ENCODE results near the gene CMSS1.

CMSS1 gene

GRCh38 chr3:100040451-100041225 is 223.0 kb downstream of the CMSS1 start:
- no peak overlapping the region for H3K4me2 ChIP-seq (ENCODE audit: low read depth, low read length, poor library complexity, severe bottlenecking)
- H3K9me3 ChIP-seq (ENCODE audit: insufficient read depth, low read depth, low read length): no peaks in the 10 kb centered on the region
- H4K20me1 ChIP-seq (ENCODE audit: insufficient read depth, low read length, poor library complexity, severe bottlenecking): no peaks in the 10 kb centered on the region
- no peaks in the 10 kb centered on the region for H3F3A ChIP-seq (ENCODE audit: low read depth)
- no peak overlapping the region for H3K4me3 ChIP-seq (ENCODE audit: low read length, poor library complexity, severe bottlenecking)
- TF ChIP-seq CTCF (conservative IDR thresholded peaks at IDR 0.05; ENCODE audit: low read length) (no peak), EZH2phosphoT487 (IDR thresholded peaks at IDR 0.05; ENCODE audit: borderline replicate concordance) (no peak)
- no peaks in the 10 kb centered on the region for H3K4me1 ChIP-seq (ENCODE audit: insufficient read depth, low read length, poor library complexity, severe bottlenecking)
- H3K9me2 ChIP-seq (replicated peaks; ENCODE audit: low read depth, low read length): no peaks in the 10 kb centered on the region
- no peaks in the 10 kb centered on the region for H3K27me3 ChIP-seq (ENCODE audit: insufficient read depth, low read length, poor library complexity, severe bottlenecking)
- no peak overlapping the region for H2AFZ ChIP-seq (ENCODE audit: low read length)
- H3K36me3 ChIP-seq (ENCODE audit: insufficient read depth, low read length): no peaks in the 10 kb centered on the region
- H3K9ac ChIP-seq (ENCODE audit: low read depth, low read length, poor library complexity, severe bottlenecking): no peak overlapping the region
- no peaks in the 10 kb centered on the region for H3K79me2 ChIP-seq (ENCODE audit: insufficient read depth, low read length)

DNA sequence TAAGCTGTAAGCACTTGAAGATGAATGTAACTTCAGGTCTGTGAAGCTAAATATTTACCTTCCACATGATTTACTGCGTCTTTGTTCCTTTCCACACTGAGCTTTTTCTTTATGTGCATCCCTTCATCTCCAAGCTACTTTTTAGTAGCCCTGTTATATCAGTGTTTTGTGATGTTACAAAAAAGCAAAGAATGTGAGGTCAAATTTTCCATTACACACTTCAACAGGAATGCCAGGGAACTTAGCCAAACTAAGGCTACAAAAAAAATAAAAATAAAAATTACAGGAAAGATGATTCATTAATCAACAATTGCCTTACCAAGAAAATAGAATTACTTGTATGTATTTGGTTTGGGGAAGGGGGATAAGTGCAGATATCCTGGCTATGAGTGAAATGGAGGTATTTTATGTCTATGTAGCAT is 223.7 kb downstream of the CMSS1 start:
- no peaks in the 10 kb centered on the region for H3F3A ChIP-seq (ENCODE audit: low read depth)
- no peak overlapping the region for H3K9ac ChIP-seq (ENCODE audit: low read depth, low read length, poor library complexity, severe bottlenecking)
- no peaks in the 10 kb centered on the region for H3K9me3 ChIP-seq (ENCODE audit: insufficient read depth, low read depth, low read length)
- H3K4me3 ChIP-seq (ENCODE audit: low read length, poor library complexity, severe bottlenecking): no peak overlapping the region
- no peaks in the 10 kb centered on the region for H3K27me3 ChIP-seq (ENCODE audit: insufficient read depth, low read length, poor library complexity, severe bottlenecking)
- H3K4me1 ChIP-seq (ENCODE audit: insufficient read depth, low read length, poor library complexity, severe bottlenecking): no peaks in the 10 kb centered on the region
- no peaks in the 10 kb centered on the region for H4K20me1 ChIP-seq (ENCODE audit: insufficient read depth, low read length, poor library complexity, severe bottlenecking)
- no peak overlapping the region for H2AFZ ChIP-seq (ENCODE audit: low read length)
- TF ChIP-seq EZH2phosphoT487 (IDR thresholded peaks at IDR 0.05; ENCODE audit: borderline replicate concordance) (no peak), CTCF (conservative IDR thresholded peaks at IDR 0.05; ENCODE audit: low read length) (no peak)
- H3K79me2 ChIP-seq (ENCODE audit: insufficient read depth, low read length): no peaks in the 10 kb centered on the region
- H3K4me2 ChIP-seq (ENCODE audit: low read depth, low read length, poor library complexity, severe bottlenecking): no peak overlapping the region
- H3K9me2 ChIP-seq (replicated peaks; ENCODE audit: low read depth, low read length): no peaks in the 10 kb centered on the region
- no peaks in the 10 kb centered on the region for H3K36me3 ChIP-seq (ENCODE audit: insufficient read depth, low read length)

DNA sequence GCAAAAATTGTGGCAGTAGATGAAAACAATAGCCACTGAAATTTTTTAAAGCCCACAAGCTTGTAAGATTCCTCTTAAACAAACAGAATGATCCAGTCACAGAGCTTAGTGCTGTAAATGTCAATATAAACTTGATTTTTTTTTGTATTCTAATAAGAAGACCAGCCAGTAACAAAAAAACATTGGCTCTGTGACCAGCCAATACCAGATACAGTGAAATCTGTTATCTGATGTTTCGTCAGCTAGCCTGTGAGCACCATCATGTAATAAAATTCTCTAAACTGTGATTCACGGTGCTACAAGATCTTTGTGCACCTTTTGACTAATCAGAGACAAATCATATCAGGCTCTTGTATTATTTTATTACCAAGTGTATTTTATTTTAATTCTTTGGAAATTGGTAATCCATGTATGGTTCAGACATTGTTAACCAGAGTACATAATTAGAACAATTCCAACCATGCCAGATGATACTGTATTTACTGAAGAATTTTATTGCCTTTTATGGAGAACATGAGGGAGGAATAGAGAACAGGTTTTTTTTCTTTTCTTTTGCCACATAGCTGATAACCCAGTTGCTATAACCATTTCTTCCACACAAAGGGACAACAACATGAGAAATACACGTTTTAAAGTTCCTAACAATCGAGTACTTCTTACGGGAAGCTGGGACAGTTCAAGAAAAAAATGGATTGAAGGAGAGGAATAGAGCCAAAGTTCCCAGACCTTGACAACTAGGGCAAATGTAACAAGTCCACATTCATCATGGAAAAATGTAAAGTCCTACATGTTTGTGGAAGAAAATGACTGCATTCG is 224.7 kb downstream of the CMSS1 start:
- Histone ChIP-seq H3K79me2 (ENCODE audit: insufficient read depth, low read length) (no peaks in the 10 kb centered on the region), H3K4me3 (ENCODE audit: low read length, poor library complexity, severe bottlenecking) (no peak overlapping the region), H3K9me3 (ENCODE audit: insufficient read depth, low read depth, low read length) (no peaks in the 10 kb centered on the region), H4K20me1 (ENCODE audit: insufficient read depth, low read length, poor library complexity, severe bottlenecking) (no peaks in the 10 kb centered on the region), H3K9ac (ENCODE audit: low read depth, low read length, poor library complexity, severe bottlenecking) (no peak overlapping the region), H3K4me1 (ENCODE audit: insufficient read depth, low read length, poor library complexity, severe bottlenecking) (peaks cover 3% of the 10 kb centered on the region), H3K36me3 (ENCODE audit: insufficient read depth, low read length) (no peaks in the 10 kb centered on the region), H3F3A (ENCODE audit: low read depth) (no peaks in the 10 kb centered on the region), H3K4me2 (ENCODE audit: low read depth, low read length, poor library complexity, severe bottlenecking) (no peak overlapping the region), H2AFZ (ENCODE audit: low read length) (no peak overlapping the region), H3K27me3 (ENCODE audit: insufficient read depth, low read length, poor library complexity, severe bottlenecking) (no peaks in the 10 kb centered on the region), H3K9me2 (replicated peaks; ENCODE audit: low read depth, low read length) (no peaks in the 10 kb centered on the region)
- no peak for TF ChIP-seq CTCF (conservative IDR thresholded peaks at IDR 0.05; ENCODE audit: low read length)
- no peak for TF ChIP-seq EZH2phosphoT487 (IDR thresholded peaks at IDR 0.05; ENCODE audit: borderline replicate concordance)

Measured in Loucy (cell line).